Vagina (tissue), 2 donors: Measurements from ENCODE around the gene GNAZ. TPM values are rescaled to one million over a fixed set of nuclear protein-coding genes. Genes with fewer than 3 reads are reported as not detected.
"Not testable (repeated sequence)": the region's sequence is repeated elsewhere in the genome, so short reads cannot be mapped to it uniquely, and the experiment has no call there.

ENCODE experiments used
- DNase-seq, 2 donors: peaks; one replicate each; pipeline ENCODE4 v3.0.0-alpha.2; 2017; ENCODE audit errors: extremely low spot score in 2 of 2
- H3K27ac ChIP-seq: fragments of 200-600 bp; sonication (generic); one replicate; pipeline ENCODE4 v1.5.1; 2019
- H3K27me3 ChIP-seq: fragments of 200-600 bp; sonication (generic); one replicate; pipeline ENCODE4 v1.5.1; 2019
- H3K36me3 ChIP-seq, 2 donors: fragments of 200-600 bp; sonication (generic); one replicate each; pipeline ENCODE4 v1.5.1; 2017 to 2019
- H3K4me1 ChIP-seq: fragments of 200-600 bp; sonication (generic); one replicate; pipeline ENCODE4 v1.5.1; 2019
- H3K4me3 ChIP-seq, 2 donors: fragments of 200-600 bp; sonication (generic); 1 replicate in 1 of 2; 2 replicates in 1 of 2; pipeline ENCODE4 v1.5.1; 2016 to 2019
- H3K9me3 ChIP-seq: fragments of 200-600 bp; sonication (generic); one replicate; pipeline ENCODE4 v1.5.1; 2019
- CTCF ChIP-seq, 3 experiments: fragments of 450-650 bp in 2 of 3; fragments of 200-600 bp in 1 of 3; sonication (generic) in 1 of 3; IDR thresholded peaks; one replicate each; pipeline ENCODE4 v1.5.1; 2017 to 2019; ENCODE audit warnings: antibody characterized with exemption in 3 of 3, mild to moderate bottlenecking in 2 of 3, moderate library complexity in 2 of 3
- POLR2A ChIP-seq, 2 donors: fragments of 450-650 bp; IDR thresholded peaks; one replicate each; pipeline ENCODE4 v1.6.1; 2017; ENCODE audit warnings: antibody characterized with exemption in 2 of 2, mild to moderate bottlenecking in 2 of 2, moderate library complexity in 2 of 2
- POLR2AphosphoS5 ChIP-seq, 2 donors: sonication (generic); formaldehyde crosslinking; IDR thresholded peaks; one replicate each; pipeline ENCODE4 v1.9.0; 2017; ENCODE audit warnings: antibody characterized with exemption in 2 of 2, mild to moderate bottlenecking in 2 of 2, low read depth in 1 of 2; ENCODE audit not compliant: insufficient read depth in 1 of 2
- intact Hi-C: fragments of 100-400 bp; cut with DNase I; formaldehyde crosslinking; loops from one replicate; pipeline ENCODE4 v1.15.1; 2023
- total RNA-seq: library from RNA; depleted of rRNA; stranded (reverse); fragments of >200 nt; gene quantifications from one replicate; pipeline ENCODE4 v1.2.3, GENCODE V29; 2016

Gene GNAZ
- total RNA-seq, 1 donor from 2014 or later, result 11.3 TPM

- TF ChIP-seq POLR2AphosphoS5 (IDR thresholded peaks at IDR 0.05; ENCODE audit: insufficient read depth in 1 of 2, low read depth in 1 of 2) (no peak), POLR2A (IDR thresholded peaks at IDR 0.05) (no peak), CTCF (IDR thresholded peaks at IDR 0.05) (no peak)
- no peaks in the 10 kb centered on the region for H3K4me1 ChIP-seq
- intact Hi-C loops, result loop anchor here (2.0 kb wide), 1 partner anchor 168 kb away; no protein-coding TSS in a partner anchor
- no peaks in the 10 kb centered on the region for H3K9me3 ChIP-seq
- DNase-seq, result no peak
- no peak overlapping the region for H3K27ac ChIP-seq
- no peaks in the 10 kb centered on the region for H3K27me3 ChIP-seq
- no peaks in the 10 kb centered on the region for H3K36me3 ChIP-seq
- H3K4me3 ChIP-seq, result no peak overlapping the region
Observed at GRCh38 chr22:23129149-23129548, 58.8 kb downstream of the GNAZ start.

- Histone ChIP-seq H3K27ac (no peak overlapping the region), H3K27me3 (no peaks in the 10 kb centered on the region), H3K9me3 (no peaks in the 10 kb centered on the region), H3K36me3 (no peaks in the 10 kb centered on the region), H3K4me1 (no peaks in the 10 kb centered on the region), H3K4me3 (no peak overlapping the region)
- no peak for DNase-seq
- intact Hi-C loops, result no loop called here
- no peak for TF ChIP-seq POLR2AphosphoS5 (IDR thresholded peaks at IDR 0.05; ENCODE audit: insufficient read depth in 1 of 2, low read depth in 1 of 2)
- TF ChIP-seq CTCF (IDR thresholded peaks at IDR 0.05), result no peak
- no peak for TF ChIP-seq POLR2A (IDR thresholded peaks at IDR 0.05)
Observed at GRCh38 chr22:23130697-23131096, 60.4 kb downstream of the GNAZ start.

GRCh38 chr22:23131931-23132330, 61.6 kb downstream of the GNAZ start:
- TF ChIP-seq POLR2A (IDR thresholded peaks at IDR 0.05), result no peak
- no peak for TF ChIP-seq POLR2AphosphoS5 (IDR thresholded peaks at IDR 0.05; ENCODE audit: insufficient read depth in 1 of 2, low read depth in 1 of 2)
- TF ChIP-seq CTCF (IDR thresholded peaks at IDR 0.05), result no peak
- intact Hi-C loops, result no loop called here
- Histone ChIP-seq H3K4me3 (no peak overlapping the region), H3K27me3 (no peaks in the 10 kb centered on the region), H3K9me3 (no peaks in the 10 kb centered on the region), H3K4me1 (no peaks in the 10 kb centered on the region), H3K27ac (no peak overlapping the region), H3K36me3 (no peaks in the 10 kb centered on the region)
- no peak for DNase-seq

- no peaks in the 10 kb centered on the region for H3K27me3 ChIP-seq
- H3K4me1 ChIP-seq, result peaks cover 5% of the 10 kb centered on the region
- DNase-seq, result no peak
- TF ChIP-seq POLR2AphosphoS5 (IDR thresholded peaks at IDR 0.05; ENCODE audit: insufficient read depth in 1 of 2, low read depth in 1 of 2) (no peak), POLR2A (IDR thresholded peaks at IDR 0.05) (no peak), CTCF (IDR thresholded peaks at IDR 0.05) (no peak)
- H3K27ac ChIP-seq, result no peak overlapping the region
- H3K36me3 ChIP-seq, result no peaks in the 10 kb centered on the region
- intact Hi-C loops, result no loop called here
- no peaks in the 10 kb centered on the region for H3K9me3 ChIP-seq
- H3K4me3 ChIP-seq, result no peak overlapping the region
Observed at GRCh38 chr22:23132376-23133091, 62.2 kb downstream of the GNAZ start.

GRCh38 chr22:23133922-23134321, 63.6 kb downstream of the GNAZ start:
- Histone ChIP-seq H3K9me3 (no peaks in the 10 kb centered on the region), H3K4me3 (no peak overlapping the region), H3K27ac (no peak overlapping the region), H3K36me3 (no peaks in the 10 kb centered on the region), H3K27me3 (no peaks in the 10 kb centered on the region), H3K4me1 (peaks cover 17% of the 10 kb centered on the region)
- no peak for TF ChIP-seq POLR2A (IDR thresholded peaks at IDR 0.05)
- no peak for TF ChIP-seq CTCF (IDR thresholded peaks at IDR 0.05)
- no peak for TF ChIP-seq POLR2AphosphoS5 (IDR thresholded peaks at IDR 0.05; ENCODE audit: insufficient read depth in 1 of 2, low read depth in 1 of 2)
- DNase-seq, result no peak
- intact Hi-C loops, result no loop called here

- H3K36me3 ChIP-seq, H3K4me3 ChIP-seq, H3K9me3 ChIP-seq, H3K27me3 ChIP-seq, DNase-seq, intact Hi-C loops, H3K27ac ChIP-seq: not testable (repeated sequence)
- H3K4me1 ChIP-seq, result peaks cover 25% of the 10 kb centered on the region
Observed at GRCh38 chr22:23136991-23137390, 66.7 kb downstream of the GNAZ start.
